Liver (tissue), 9 donors: ENCODE results near the gene NUDT9. TPM values are rescaled to one million over a fixed set of nuclear protein-coding genes. Genes with fewer than 3 reads are reported as not detected.

ENCODE experiments used
- DNase-seq: peaks from one replicate; pipeline ENCODE4 v3.0.0-alpha.2; 2017; ENCODE audit warnings: low spot score
- H3K27ac ChIP-seq, 2 donors: one replicate each; pipeline ENCODE4 v1.7.0; 2013; ENCODE audit warnings: inconsistent platforms in 2 of 2, low read length in 2 of 2, control low read depth in 1 of 2, low read depth in 1 of 2, mild to moderate bottlenecking in 1 of 2
- H3K27me3 ChIP-seq, 4 donors: one replicate each; pipeline versions ENCODE4 v1.6.1 to v1.7.0; 2013; ENCODE audit warnings: low read length in 3 of 4, inconsistent platforms in 1 of 4, mild to moderate bottlenecking in 1 of 4, moderate library complexity in 1 of 4; ENCODE audit not compliant: control insufficient read depth in 4 of 4, insufficient read depth in 4 of 4
- H3K36me3 ChIP-seq, 4 donors: one replicate each; pipeline versions ENCODE4 v1.6.1 to v1.7.0; 2013; ENCODE audit warnings: low read length in 3 of 4, mild to moderate bottlenecking in 3 of 4, low read depth in 1 of 4, moderate library complexity in 1 of 4; ENCODE audit not compliant: control insufficient read depth in 4 of 4, insufficient read depth in 3 of 4
- H3K4me1 ChIP-seq, 4 donors: one replicate each; pipeline versions ENCODE4 v1.6.1 to v1.7.0; 2013; ENCODE audit warnings: low read length in 3 of 4, mild to moderate bottlenecking in 3 of 4, moderate library complexity in 1 of 4; ENCODE audit not compliant: control insufficient read depth in 4 of 4, insufficient read depth in 4 of 4
- H3K4me3 ChIP-seq, 3 donors: one replicate each; pipeline versions ENCODE4 v1.6.1 to v1.7.0; 2013; ENCODE audit warnings: low read length in 3 of 3, control low read depth in 1 of 3, low read depth in 1 of 3, mild to moderate bottlenecking in 1 of 3
- H3K9ac ChIP-seq, 2 donors: one replicate each; pipeline ENCODE4 v1.7.0; 2013; ENCODE audit warnings: low read length in 2 of 2, mild to moderate bottlenecking in 2 of 2, moderate library complexity in 2 of 2, control low read depth in 1 of 2, low read depth in 1 of 2
- H3K9me3 ChIP-seq, 4 donors: one replicate each; pipeline versions ENCODE4 v1.6.1 to v1.7.0; 2013; ENCODE audit warnings: low read length in 3 of 4; ENCODE audit not compliant: control insufficient read depth in 4 of 4
- ATF3 ChIP-seq: IDR thresholded peaks from 2 replicates; pipeline ENCODE4 v1.6.1; 2016; ENCODE audit warnings: antibody characterized with exemption
- EGR1 ChIP-seq, 2 donors: IDR thresholded peaks; 2 replicates each; pipeline ENCODE4 v1.6.1; 2016 to 2018; ENCODE audit warnings: antibody characterized with exemption in 2 of 2, low read depth in 2 of 2
- FOXA1 ChIP-seq: IDR thresholded peaks from 2 replicates; pipeline ENCODE4 v1.6.1; 2016; ENCODE audit warnings: antibody characterized with exemption
- FOXA2 ChIP-seq: IDR thresholded peaks from 2 replicates; pipeline ENCODE4 v1.6.1; 2016; ENCODE audit warnings: antibody characterized with exemption
- GABPA ChIP-seq, 2 donors: IDR thresholded peaks in 1 of 2; conservative IDR thresholded peaks in 1 of 2; 2 replicates each; pipeline ENCODE4 v1.6.1; 2016; ENCODE audit warnings: antibody characterized with exemption in 2 of 2, mild to moderate bottlenecking in 1 of 2, moderate library complexity in 1 of 2
- HNF4A ChIP-seq, 2 donors: conservative IDR thresholded peaks; 2 replicates each; pipeline ENCODE4 v1.6.1; 2016; ENCODE audit warnings: antibody characterized with exemption in 2 of 2, mild to moderate bottlenecking in 2 of 2
- HNF4G ChIP-seq: IDR thresholded peaks from 2 replicates; pipeline ENCODE4 v1.6.1; 2016; ENCODE audit warnings: antibody characterized with exemption
- JUND ChIP-seq, 2 donors: IDR thresholded peaks; 2 replicates each; pipeline ENCODE4 v1.6.1; 2016; ENCODE audit warnings: antibody characterized with exemption in 2 of 2
- MAX ChIP-seq: IDR thresholded peaks from 2 replicates; pipeline ENCODE4 v1.6.1; 2016; ENCODE audit warnings: antibody characterized with exemption
- NR2F2 ChIP-seq: IDR thresholded peaks from 2 replicates; pipeline ENCODE4 v1.6.1; 2016; ENCODE audit warnings: antibody characterized with exemption
- RAD21 ChIP-seq, 2 donors: IDR thresholded peaks; 2 replicates each; pipeline ENCODE4 v1.6.1; 2016; ENCODE audit warnings: antibody characterized with exemption in 2 of 2, mild to moderate bottlenecking in 2 of 2
- REST ChIP-seq: IDR thresholded peaks from 2 replicates; pipeline ENCODE4 v1.6.1; 2016; ENCODE audit warnings: antibody characterized with exemption, mild to moderate bottlenecking
- RXRA ChIP-seq, 2 donors: IDR thresholded peaks; 2 replicates each; pipeline ENCODE4 v1.6.1; 2017 to 2018; ENCODE audit warnings: antibody characterized with exemption in 2 of 2, mild to moderate bottlenecking in 1 of 2
- SP1 ChIP-seq: IDR thresholded peaks from 2 replicates; pipeline ENCODE4 v1.6.1; 2018; ENCODE audit warnings: antibody characterized with exemption, mild to moderate bottlenecking
- YY1 ChIP-seq: IDR thresholded peaks from 2 replicates; pipeline ENCODE4 v1.6.1; 2016; ENCODE audit warnings: antibody characterized with exemption, mild to moderate bottlenecking
- WGBS: extraction: QIAGEN DNeasy Blood & Tissue Kit; methylation state at CpG from one replicate; pipeline ENCODE4 v1.1.7; 2013; 5-methylcytosine and 5-hydroxymethylcytosine counted together
- polyA plus RNA-seq, 2 donors: library from polyadenylated mRNA; stranded (reverse) in 1 of 2; unstranded in 1 of 2; fragments of 200-250 nt in 1 of 2; fragments of >200 nt in 1 of 2; fragmentation: Nextera tagmentation in 1 of 2; extraction: Ambion mirVana in 1 of 2; gene quantifications; one replicate each; pipeline versions ENCODE4 v1.2.1 to v1.2.3, GENCODE V29; 2013 to 2015
- total RNA-seq, 2 donors: library from RNA; depleted of rRNA; stranded (reverse); fragments of >200 nt; gene quantifications; one replicate each; pipeline ENCODE4 v1.2.3, GENCODE V29; 2014
- TF ChIP-seq, protein P1 (sequence below): fragments of 150-350 bp; IDR thresholded peaks from 2 replicates; pipeline ENCODE4 v1.5.1; 2017; ENCODE audit warnings: improper control_type of control experiment, low read depth, low read length; ENCODE audit not compliant: missing input control
- TF ChIP-seq, protein P2 (sequence below): IDR thresholded peaks from 2 replicates; pipeline ENCODE4 v1.6.1; 2016; ENCODE audit warnings: antibody characterized with exemption
- donor health status: healthy.
- donor health status: healthy.
- donor health status: healthy.
- donor health status: healthy.
- donor health status: healthy.

Gene NUDT9
- total and polyA plus RNA-seq, 4 donors = 9.2 to 37.3 (median 26.9) TPM

DNA sequence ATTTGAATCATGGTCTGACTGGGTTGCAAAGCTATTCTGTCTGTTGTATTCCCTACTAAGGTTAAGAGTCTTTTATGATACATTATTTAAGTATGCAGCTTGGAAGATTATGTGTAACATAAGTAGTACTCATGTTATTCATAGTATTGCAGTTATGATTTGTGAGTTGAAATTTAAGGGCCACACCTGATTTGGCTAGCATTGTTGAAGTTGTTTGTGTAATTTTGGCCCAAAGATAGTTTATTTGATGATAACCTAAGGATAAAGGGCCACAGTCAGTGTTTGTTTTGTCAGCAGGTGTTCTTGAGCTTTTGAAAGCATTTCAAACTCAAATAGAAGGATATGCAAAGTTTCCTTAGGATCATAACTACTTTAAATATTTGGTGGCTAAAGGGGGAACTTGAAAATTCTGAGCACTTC is 38.9 kb downstream of the NUDT9 start:
- H3K27ac ChIP-seq = no peak overlapping the region
- DNase-seq = no peak
- TF ChIP-seq, protein P1, sequence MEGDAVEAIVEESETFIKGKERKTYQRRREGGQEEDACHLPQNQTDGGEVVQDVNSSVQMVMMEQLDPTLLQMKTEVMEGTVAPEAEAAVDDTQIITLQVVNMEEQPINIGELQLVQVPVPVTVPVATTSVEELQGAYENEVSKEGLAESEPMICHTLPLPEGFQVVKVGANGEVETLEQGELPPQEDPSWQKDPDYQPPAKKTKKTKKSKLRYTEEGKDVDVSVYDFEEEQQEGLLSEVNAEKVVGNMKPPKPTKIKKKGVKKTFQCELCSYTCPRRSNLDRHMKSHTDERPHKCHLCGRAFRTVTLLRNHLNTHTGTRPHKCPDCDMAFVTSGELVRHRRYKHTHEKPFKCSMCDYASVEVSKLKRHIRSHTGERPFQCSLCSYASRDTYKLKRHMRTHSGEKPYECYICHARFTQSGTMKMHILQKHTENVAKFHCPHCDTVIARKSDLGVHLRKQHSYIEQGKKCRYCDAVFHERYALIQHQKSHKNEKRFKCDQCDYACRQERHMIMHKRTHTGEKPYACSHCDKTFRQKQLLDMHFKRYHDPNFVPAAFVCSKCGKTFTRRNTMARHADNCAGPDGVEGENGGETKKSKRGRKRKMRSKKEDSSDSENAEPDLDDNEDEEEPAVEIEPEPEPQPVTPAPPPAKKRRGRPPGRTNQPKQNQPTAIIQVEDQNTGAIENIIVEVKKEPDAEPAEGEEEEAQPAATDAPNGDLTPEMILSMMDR = no peak
- TF ChIP-seq SP1 (no peak), HNF4G (no peak), FOXA1 (no peak), FOXA2 (no peak), GABPA (IDR thresholded peaks at IDR 0.05 in 1 of 2, conservative IDR thresholded peaks at IDR 0.05 in 1 of 2) (no peak)

GRCh38 chr4:87462102-87462501 is 39.7 kb downstream of the NUDT9 start:
- H3K4me1 ChIP-seq = peaks cover 0 to 8% (median 1%) of the 10 kb centered on the region in 4 donors
- 95% methylated on average over 2 of the region's 2 CpGs for WGBS
- H3K9ac ChIP-seq = no peak overlapping the region
- no peak for DNase-seq
- no peaks in the 10 kb centered on the region for H3K9me3 ChIP-seq
- H3K36me3 ChIP-seq = peaks cover 0 to 10% (median 3%) of the 10 kb centered on the region in 4 donors
- no peaks in the 10 kb centered on the region for H3K27me3 ChIP-seq
- no peak overlapping the region for H3K27ac ChIP-seq
- H3K4me3 ChIP-seq = no peak overlapping the region
- no peak for TF ChIP-seq YY1
- no peak for TF ChIP-seq ATF3
- TF ChIP-seq, protein P1 = no peak
- TF ChIP-seq JUND (IDR thresholded peaks at IDR 0.05) = no peak
- no peak for TF ChIP-seq HNF4A (conservative IDR thresholded peaks at IDR 0.05)
- TF ChIP-seq SP1 = no peak
- TF ChIP-seq EGR1 (IDR thresholded peaks at IDR 0.05; ENCODE audit: low read depth in 2 of 2) = no peak
- TF ChIP-seq, protein P2, sequence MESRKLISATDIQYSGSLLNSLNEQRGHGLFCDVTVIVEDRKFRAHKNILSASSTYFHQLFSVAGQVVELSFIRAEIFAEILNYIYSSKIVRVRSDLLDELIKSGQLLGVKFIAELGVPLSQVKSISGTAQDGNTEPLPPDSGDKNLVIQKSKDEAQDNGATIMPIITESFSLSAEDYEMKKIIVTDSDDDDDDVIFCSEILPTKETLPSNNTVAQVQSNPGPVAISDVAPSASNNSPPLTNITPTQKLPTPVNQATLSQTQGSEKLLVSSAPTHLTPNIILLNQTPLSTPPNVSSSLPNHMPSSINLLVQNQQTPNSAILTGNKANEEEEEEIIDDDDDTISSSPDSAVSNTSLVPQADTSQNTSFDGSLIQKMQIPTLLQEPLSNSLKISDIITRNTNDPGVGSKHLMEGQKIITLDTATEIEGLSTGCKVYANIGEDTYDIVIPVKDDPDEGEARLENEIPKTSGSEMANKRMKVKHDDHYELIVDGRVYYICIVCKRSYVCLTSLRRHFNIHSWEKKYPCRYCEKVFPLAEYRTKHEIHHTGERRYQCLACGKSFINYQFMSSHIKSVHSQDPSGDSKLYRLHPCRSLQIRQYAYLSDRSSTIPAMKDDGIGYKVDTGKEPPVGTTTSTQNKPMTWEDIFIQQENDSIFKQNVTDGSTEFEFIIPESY = no peak
- no peak for TF ChIP-seq FOXA2
- no peak for TF ChIP-seq FOXA1
- TF ChIP-seq GABPA (IDR thresholded peaks at IDR 0.05 in 1 of 2, conservative IDR thresholded peaks at IDR 0.05 in 1 of 2) = no peak
- TF ChIP-seq HNF4G = no peak
- no peak for TF ChIP-seq NR2F2
- TF ChIP-seq REST = no peak
- no peak for TF ChIP-seq RXRA (IDR thresholded peaks at IDR 0.05)
- TF ChIP-seq RAD21 (IDR thresholded peaks at IDR 0.05) = no peak
- no peak for TF ChIP-seq MAX

More for the DNA sequence above, 38.9 kb downstream of the NUDT9 start:
- H3K4me1 ChIP-seq = peaks cover 0 to 8% (median 1%) of the 10 kb centered on the region in 4 donors
- no peaks in the 10 kb centered on the region for H3K27me3 ChIP-seq
- H3K36me3 ChIP-seq = peaks cover 0 to 10% (median 3%) of the 10 kb centered on the region in 4 donors
- no peaks in the 10 kb centered on the region for H3K9me3 ChIP-seq
- no peak overlapping the region for H3K4me3 ChIP-seq
- H3K9ac ChIP-seq = no peak overlapping the region
